Mesothelial cell of epicardium (in vitro differentiated cells): ENCODE data around the gene LRRC8C. TPM values are rescaled to one million over a fixed set of nuclear protein-coding genes. Genes with fewer than 3 reads are reported as not detected.

Experiments
- DNase-seq, 2 experiments: peaks; one replicate each; pipeline ENCODE4 v3.0.0; 2021; ENCODE audit warnings: low spot score in 2 of 2; ENCODE audit not compliant: unreplicated experiment in 2 of 2
- H3K27ac Mint-ChIP-seq: 2 replicates; pipeline ENCODE4 v1.8.0; 2021; ENCODE audit warnings: mixed read lengths
- H3K27me3 Mint-ChIP-seq: 2 replicates; pipeline ENCODE4 v1.8.0; 2021; ENCODE audit warnings: low read depth, mixed read lengths
- H3K36me3 Mint-ChIP-seq: 2 replicates; pipeline ENCODE4 v1.8.0; 2021; ENCODE audit warnings: mixed read lengths
- H3K4me1 Mint-ChIP-seq: 2 replicates; pipeline ENCODE4 v1.8.0; 2021; ENCODE audit warnings: mixed read lengths
- H3K4me3 Mint-ChIP-seq: 2 replicates; pipeline ENCODE4 v1.8.0; 2021; ENCODE audit warnings: mild to moderate bottlenecking, moderate library complexity, mixed read lengths
- H3K9me3 Mint-ChIP-seq: 2 replicates; pipeline ENCODE4 v1.8.0; 2021; ENCODE audit warnings: mixed read lengths
- total RNA-seq: library from RNA; stranded (reverse); gene quantifications from 3 replicates; pipeline ENCODE4 v1.2.1, GENCODE V29; 2021
- TF ChIP-seq, protein P1 (sequence below): fragments of 200-600 bp; sonication (generic); IDR thresholded peaks from one replicate; pipeline ENCODE4 v1.5.0; 2021; ENCODE audit warnings: antibody characterized with exemption; ENCODE audit not compliant: unreplicated experiment

Gene LRRC8C
- total RNA-seq, 1 donor from 2014 or later = 1.3 TPM

DNA sequence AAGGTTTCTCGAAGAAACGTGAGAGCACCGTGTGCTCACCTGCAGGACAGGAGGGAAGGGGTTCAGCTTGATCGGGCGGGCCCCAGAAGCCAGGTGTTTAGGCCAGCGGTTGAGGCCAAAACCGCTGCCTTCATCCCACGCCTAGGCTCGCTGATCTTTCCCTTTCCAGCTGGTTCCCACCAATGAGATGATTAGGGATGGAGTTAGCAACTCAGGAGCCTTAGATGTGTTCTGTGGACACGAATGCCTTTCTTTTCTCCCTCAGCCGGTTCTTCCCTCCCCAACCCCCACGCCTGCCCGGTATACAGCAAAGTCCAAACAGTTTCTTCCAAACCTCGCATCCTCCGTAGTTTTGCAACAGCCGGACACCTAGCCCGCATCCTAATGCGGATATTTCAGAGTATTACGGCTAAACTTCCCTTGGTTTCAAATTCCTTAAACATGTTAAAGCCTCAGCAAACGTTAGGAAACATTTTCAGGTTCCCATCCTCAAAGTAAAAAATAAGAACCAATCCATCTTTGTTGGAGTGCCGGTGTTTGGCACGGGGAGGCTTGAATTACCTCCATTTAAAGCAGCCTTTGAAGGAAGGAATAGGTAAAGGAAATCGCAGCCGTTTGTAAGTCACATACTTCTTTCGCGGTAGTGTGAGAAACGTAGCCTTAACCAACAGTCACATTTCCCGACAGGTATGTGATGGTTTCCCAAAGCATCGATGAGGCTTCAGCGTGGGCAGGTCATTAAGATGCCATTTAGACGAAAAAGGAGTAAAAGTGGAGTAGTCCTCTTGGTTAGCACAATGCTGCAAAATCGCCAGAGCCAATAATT is 1.1 kb downstream of the LRRC8C start:
- H3K4me1 Mint-ChIP-seq = peaks cover 9% of the 10 kb centered on the region
- TF ChIP-seq, protein P1, sequence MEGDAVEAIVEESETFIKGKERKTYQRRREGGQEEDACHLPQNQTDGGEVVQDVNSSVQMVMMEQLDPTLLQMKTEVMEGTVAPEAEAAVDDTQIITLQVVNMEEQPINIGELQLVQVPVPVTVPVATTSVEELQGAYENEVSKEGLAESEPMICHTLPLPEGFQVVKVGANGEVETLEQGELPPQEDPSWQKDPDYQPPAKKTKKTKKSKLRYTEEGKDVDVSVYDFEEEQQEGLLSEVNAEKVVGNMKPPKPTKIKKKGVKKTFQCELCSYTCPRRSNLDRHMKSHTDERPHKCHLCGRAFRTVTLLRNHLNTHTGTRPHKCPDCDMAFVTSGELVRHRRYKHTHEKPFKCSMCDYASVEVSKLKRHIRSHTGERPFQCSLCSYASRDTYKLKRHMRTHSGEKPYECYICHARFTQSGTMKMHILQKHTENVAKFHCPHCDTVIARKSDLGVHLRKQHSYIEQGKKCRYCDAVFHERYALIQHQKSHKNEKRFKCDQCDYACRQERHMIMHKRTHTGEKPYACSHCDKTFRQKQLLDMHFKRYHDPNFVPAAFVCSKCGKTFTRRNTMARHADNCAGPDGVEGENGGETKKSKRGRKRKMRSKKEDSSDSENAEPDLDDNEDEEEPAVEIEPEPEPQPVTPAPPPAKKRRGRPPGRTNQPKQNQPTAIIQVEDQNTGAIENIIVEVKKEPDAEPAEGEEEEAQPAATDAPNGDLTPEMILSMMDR = no peak
- H3K4me3 Mint-ChIP-seq = peak overlapping the region; percentile 88
- no peak overlapping the region for H3K27ac Mint-ChIP-seq
- no peaks in the 10 kb centered on the region for H3K36me3 Mint-ChIP-seq
- no peaks in the 10 kb centered on the region for H3K9me3 Mint-ChIP-seq
- no peak for DNase-seq
- peaks cover 58% of the 10 kb centered on the region for H3K27me3 Mint-ChIP-seq

GRCh38 chr1:89635825-89636815 is 3.2 kb downstream of the LRRC8C start:
- TF ChIP-seq, protein P1 = no peak
- Mint-ChIP-seq H3K27ac (no peak overlapping the region), H3K4me3 (no peak overlapping the region), H3K4me1 (peaks cover 9% of the 10 kb centered on the region), H3K9me3 (no peaks in the 10 kb centered on the region), H3K36me3 (no peaks in the 10 kb centered on the region), H3K27me3 (peaks cover 47% of the 10 kb centered on the region)
- no peak for DNase-seq

GRCh38 chr1:89637496-89637895 is 4.6 kb downstream of the LRRC8C start:
- Mint-ChIP-seq H3K4me1 (peaks cover 7% of the 10 kb centered on the region), H3K9me3 (no peaks in the 10 kb centered on the region), H3K27me3 (peaks cover 33% of the 10 kb centered on the region), H3K4me3 (no peak overlapping the region), H3K27ac (no peak overlapping the region), H3K36me3 (no peaks in the 10 kb centered on the region)
- no peak for DNase-seq
- TF ChIP-seq, protein P1 = no peak

GRCh38 chr1:89640440-89640839 is 7.5 kb downstream of the LRRC8C start:
- H3K36me3 Mint-ChIP-seq = no peaks in the 10 kb centered on the region
- H3K9me3 Mint-ChIP-seq = peaks cover 5% of the 10 kb centered on the region
- TF ChIP-seq, protein P1 = no peak
- no peaks in the 10 kb centered on the region for H3K4me1 Mint-ChIP-seq
- no peak for DNase-seq
- no peak overlapping the region for H3K4me3 Mint-ChIP-seq
- peaks cover 19% of the 10 kb centered on the region for H3K27me3 Mint-ChIP-seq
- no peak overlapping the region for H3K27ac Mint-ChIP-seq

GRCh38 chr1:89641781-89642180 is 8.9 kb downstream of the LRRC8C start:
- Mint-ChIP-seq H3K4me3 (no peak overlapping the region), H3K36me3 (no peaks in the 10 kb centered on the region)
- TF ChIP-seq, protein P1 = no peak

More at GRCh38 chr1:89641781-89642180, 8.9 kb downstream of the LRRC8C start:
- DNase-seq = no peak
- Mint-ChIP-seq H3K4me1 (no peaks in the 10 kb centered on the region), H3K9me3 (peaks cover 8% of the 10 kb centered on the region), H3K27me3 (peaks cover 8% of the 10 kb centered on the region), H3K27ac (no peak overlapping the region)
